Body of pancreas (tissue), 4 donors: ENCODE results near the gene CDH2.

Experiments
- CTCF ChIP-seq, 7 experiments: fragments of 450-650 bp in 4 of 7; fragments of 200-600 bp in 3 of 7; sonication (generic) in 3 of 7; IDR thresholded peaks; one replicate each; pipeline ENCODE4 v1.5.1; 2016 to 2019; ENCODE audit warnings: antibody characterized with exemption in 7 of 7
- POLR2A ChIP-seq, 3 donors: fragments of 450-650 bp; IDR thresholded peaks; one replicate each; pipeline ENCODE4 v1.6.1; 2016; ENCODE audit warnings: antibody characterized with exemption in 3 of 3, mild to moderate bottlenecking in 2 of 3

- TF ChIP-seq CTCF (IDR thresholded peaks at IDR 0.05) = no peak
- no peak for TF ChIP-seq POLR2A (IDR thresholded peaks at IDR 0.05)
These were observed 98.1 kb downstream of the CDH2 start for GRCh38 chr18:28078849-28079248.
